DND-41 (cell line): ENCODE measurements around the gene PIRT.

Experiments used
- EZH2 ChIP-seq: IDR thresholded peaks from 3 replicates; pipeline ENCODE4 v1.6.1; 2012; ENCODE audit warnings: borderline replicate concordance, low read depth, mild to moderate bottlenecking, moderate library complexity, low read length, inconsistent platforms; ENCODE audit not compliant: severe bottlenecking
- TF ChIP-seq, protein P1 (sequence below): IDR thresholded peaks from 2 replicates; pipeline ENCODE4 v1.5.1; 2012; ENCODE audit warnings: borderline replicate concordance, low read length, moderate library complexity, mild to moderate bottlenecking; ENCODE audit not compliant: poor library complexity, severe bottlenecking; ENCODE audit errors: extremely low read depth

- TF ChIP-seq, protein P1, sequence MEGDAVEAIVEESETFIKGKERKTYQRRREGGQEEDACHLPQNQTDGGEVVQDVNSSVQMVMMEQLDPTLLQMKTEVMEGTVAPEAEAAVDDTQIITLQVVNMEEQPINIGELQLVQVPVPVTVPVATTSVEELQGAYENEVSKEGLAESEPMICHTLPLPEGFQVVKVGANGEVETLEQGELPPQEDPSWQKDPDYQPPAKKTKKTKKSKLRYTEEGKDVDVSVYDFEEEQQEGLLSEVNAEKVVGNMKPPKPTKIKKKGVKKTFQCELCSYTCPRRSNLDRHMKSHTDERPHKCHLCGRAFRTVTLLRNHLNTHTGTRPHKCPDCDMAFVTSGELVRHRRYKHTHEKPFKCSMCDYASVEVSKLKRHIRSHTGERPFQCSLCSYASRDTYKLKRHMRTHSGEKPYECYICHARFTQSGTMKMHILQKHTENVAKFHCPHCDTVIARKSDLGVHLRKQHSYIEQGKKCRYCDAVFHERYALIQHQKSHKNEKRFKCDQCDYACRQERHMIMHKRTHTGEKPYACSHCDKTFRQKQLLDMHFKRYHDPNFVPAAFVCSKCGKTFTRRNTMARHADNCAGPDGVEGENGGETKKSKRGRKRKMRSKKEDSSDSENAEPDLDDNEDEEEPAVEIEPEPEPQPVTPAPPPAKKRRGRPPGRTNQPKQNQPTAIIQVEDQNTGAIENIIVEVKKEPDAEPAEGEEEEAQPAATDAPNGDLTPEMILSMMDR: no peak
- no peak for TF ChIP-seq EZH2
These were observed 58.3 kb downstream of the PIRT start for GRCh38 chr17:10779609-10780008.
